NOMO-1 treated with DMSO at 0.1 percent for 48 hours (cell line): ENCODE results near the gene MYO16.

Source experiments
- DNase-seq: peaks from one replicate; lab custom pipeline; 2025; ENCODE audit not compliant: unreplicated experiment; lab: John Stamatoyannopoulos, UW

MYO16 gene

DNA sequence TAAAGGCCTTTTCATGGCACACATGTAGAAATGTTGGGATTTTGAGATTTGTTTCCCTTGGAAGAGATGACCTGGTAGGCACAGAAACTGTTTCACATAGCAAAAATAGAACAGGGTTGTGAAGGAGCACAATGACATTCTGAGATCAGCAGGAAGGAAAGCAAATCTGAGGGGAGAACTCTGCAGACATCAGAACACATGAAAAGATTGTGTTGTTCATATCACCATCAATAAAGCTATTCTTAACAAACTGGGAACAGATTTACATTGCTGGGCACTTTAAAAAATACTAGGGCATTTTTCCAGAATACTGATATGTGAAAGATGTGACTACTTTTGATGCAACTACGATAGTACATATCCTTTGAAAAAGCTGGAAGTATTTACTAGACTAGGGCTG, 481.7 kb downstream of the MYO16 start:
- no peak for DNase-seq

DNA sequence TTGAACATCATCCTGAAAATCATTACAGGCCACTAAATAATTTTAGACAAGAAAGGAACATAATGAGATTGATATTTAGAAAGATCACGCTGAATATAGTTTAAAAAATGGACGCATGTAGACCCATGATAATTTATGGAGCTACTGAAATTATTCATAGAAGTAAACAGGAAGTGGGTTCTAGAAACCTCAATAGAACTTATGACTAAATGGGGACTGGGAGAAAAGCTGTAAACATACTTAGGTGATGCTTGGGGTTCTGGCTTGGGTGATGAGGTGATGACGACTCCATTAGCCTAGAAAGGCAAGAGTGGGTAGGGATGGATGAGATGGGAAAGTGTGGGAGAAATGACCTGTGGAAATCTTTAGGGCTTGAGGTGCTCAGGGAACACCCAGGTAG, 484.0 kb downstream of the MYO16 start:
- DNase-seq: no peak

DNA sequence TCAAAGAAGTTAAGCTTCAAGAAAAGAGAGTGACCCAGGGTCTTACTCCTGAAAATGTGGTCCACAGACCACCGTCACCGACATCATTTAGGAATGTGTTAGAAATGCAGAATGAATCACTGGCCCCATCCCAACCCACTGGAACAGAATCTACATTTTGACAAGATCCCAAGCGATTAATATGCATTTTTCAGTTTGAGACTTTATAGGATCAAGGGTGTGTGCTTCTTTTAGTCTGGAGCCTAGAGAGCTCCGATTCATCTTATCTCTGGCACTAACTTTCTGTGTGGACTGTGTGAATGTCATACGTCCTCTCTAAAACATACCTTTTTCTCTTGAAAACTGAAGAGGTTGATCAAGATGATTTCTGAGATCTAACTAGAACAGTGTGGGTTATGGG, 484.8 kb downstream of the MYO16 start:
- no peak for DNase-seq

DNA sequence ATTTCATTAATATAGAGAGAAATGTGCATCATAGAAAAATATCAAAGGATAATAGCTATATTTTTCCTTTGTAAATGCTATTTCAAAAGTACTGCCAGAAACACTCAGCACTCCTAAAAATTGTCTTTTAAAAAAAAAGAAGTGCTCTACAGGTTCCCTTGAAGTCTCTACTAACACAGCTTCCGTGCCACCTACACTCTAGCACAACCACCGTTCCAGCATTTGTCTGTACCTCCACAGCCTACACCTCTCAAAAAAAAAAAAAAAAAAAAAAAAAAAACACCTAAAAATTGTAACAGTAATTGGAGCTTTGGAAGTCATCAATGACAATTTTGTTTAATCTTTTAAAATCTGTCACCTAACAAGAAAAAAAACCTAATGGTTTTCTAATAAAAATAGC, 485.6 kb downstream of the MYO16 start:
- no peak for DNase-seq

DNA sequence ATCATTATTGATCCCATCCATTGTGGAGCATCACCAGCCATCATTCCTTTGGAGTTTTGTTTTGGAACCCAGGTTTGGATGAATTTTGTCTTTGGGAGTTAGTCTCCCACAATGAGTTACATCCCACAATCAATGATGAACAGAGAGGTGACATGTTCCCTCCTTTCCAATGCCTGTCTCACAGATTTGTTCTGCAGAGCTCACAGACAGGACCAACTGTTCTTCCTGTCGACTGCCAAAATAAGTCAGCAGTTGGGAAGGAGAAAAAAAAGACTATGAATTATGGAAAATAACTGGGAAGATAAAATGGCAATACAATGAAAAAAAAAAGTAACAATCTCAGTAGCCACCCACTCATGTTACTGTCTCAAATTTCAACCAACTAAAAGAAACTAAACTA, 489.1 kb downstream of the MYO16 start:
- DNase-seq: no peak

DNA sequence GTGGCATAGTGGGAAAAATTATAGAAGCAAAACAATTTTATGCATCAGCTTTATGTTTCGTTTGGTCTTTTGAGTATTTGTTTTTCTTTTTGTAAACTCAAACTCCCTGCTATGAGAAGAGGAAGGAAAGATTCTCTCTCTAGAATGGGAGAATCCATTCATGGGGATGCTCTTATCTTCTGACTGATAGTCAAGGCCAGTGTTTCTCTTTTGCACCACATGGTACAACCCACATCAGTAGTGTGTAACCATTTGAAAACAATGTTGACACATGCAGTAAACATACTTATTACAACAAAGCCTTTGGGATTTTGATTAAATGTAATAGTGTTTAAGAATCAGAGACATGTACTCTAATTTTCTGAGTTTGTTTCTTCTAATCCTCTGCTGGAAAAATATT, 490.5 kb downstream of the MYO16 start:
- DNase-seq: no peak

DNA sequence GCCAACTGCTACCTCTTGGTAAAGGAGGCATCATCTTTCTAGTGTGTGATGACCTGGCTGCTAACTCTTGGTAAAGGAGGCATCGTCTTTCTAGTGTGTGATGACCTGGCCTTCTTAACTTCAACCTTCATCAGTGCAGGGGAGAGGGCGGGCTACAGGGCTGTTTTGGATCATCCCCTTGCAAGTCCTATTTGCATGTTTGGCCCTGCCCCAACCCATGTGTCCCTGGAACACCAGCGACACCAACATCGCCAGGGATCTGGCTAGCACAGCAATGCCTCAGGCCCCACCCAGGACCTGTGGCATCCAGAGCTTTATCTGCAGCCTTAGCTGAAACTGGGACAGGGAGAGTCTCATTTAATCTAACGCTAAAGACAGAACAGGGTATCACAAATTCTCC, 492.4 kb downstream of the MYO16 start:
- no peak for DNase-seq

DNA sequence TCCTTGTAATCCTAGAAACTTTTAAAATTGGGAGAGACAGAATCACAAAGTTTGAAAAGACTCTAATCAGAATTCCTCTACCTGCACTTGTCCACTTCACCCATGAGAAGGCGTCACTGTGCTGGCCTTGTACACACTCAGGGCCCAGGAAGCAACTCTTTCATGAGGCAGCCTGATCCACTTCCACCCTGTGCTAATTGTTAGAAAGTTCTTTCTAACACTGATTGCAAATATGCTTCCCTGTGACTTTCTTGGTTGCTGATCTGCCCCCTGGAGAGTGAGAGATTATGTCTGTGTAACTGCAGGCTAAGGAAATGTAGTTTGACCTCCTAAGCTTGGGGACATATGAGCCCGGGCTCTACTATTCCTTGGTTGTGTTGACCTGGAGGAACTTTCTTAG, 494.6 kb downstream of the MYO16 start:
- no peak for DNase-seq

DNA sequence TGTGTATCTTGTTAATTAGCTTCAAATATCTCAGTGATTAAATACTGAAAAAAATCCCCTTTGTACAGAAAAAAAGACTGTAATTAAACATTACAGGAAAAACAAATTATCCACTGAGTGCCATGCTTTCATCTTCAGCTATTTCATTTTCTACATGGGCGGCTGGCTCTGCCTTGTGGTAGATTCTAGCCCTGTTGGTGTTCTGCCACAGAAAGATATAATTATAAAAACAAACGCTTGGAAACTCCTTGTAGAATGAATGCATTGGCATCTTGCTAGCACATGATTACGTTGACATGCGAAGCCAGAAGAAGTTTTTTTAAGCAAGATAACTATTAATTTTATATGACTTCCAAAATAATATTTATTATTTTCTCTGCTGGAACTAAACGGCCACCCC, 496.8 kb downstream of the MYO16 start:
- no peak for DNase-seq

DNA sequence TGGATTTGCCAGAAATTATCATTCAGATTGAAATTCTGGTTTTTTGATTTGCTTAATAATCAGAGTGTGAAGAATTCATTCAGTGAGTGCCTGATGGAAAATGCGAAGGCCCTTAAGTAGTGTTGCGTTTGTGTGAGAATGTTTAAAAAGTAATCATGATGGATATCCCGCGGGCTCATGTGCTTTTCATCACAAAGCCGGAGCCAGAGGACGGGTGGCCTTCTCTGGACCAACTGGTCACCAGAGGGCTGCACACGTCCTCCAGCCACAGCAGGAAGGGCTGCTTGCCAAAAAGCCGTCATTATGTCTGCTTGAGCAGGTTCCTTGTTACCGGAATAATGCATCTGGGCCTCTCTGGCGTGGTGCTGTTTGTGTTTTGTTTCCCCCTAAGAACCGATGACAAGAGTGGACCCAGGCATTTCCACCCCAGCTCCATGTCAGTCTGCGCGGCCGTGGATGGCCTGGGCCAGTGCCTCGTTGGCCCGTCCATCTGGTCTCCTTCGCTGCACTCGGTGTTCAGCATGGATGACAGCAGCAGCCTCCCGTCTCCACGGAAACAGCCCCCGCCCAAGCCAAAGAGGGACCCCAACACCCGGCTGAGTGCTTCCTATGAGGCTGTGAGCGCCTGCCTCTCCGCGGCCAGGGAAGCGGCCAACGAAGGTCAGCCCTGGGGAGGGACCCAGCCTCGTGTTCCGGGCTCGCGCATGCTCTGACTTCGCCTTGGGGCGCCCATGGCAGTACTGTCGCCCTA, 497.7 kb downstream of the MYO16 start:
- DNase-seq: no peak

DNA sequence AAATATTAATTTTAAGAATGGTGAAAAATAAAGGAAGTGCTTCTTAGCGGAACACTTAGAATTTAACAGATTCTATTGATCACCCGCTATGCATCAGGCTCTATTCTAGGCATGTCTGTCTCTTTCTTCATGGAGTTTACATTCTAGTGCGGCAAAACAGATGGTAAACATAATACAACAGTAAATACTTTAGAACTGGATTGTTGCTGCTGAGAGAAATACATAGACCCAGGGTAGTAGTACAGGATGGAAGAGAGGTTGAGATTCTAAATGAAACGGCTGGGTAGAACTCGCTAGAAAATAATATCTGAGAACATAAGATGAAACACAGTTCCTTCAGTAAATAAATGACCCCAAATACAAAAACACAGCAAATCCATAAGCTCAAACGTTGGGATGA, 498.7 kb downstream of the MYO16 start:
- no peak for DNase-seq

DNA sequence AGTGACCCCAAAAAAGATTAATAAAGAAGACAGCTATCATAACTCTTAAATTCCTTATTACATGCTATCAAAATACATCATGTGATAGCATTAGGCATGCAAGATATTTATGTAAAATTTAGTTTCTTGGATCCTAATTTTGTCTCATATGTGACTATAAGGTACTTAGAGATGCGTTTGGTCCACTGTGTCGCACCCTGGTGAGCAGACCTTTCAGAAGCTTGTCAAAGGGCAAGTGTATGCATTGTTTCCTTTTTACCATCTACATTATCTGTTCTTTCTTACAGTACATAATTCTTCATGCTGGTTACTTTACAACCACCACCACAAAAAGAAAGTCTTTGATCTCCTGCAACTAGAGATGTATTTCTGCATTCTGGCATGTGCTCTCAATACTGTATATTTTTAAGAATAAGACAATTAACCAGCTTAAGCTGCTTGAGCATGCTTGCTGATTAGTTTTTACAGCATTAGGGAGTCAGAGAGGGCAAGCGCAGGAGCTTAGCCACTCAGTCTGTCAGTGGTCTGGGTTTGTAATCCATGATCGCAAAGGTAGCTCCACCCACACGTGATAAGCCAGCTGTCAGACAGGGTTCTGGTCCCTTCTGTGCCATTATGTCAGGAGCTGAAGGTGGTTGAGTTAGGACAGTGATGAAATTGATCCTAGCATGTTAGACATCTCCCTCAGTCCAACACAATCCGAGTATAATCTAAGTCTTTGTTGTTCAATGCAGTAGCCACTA, 500.9 kb downstream of the MYO16 start:
- no peak for DNase-seq

DNA sequence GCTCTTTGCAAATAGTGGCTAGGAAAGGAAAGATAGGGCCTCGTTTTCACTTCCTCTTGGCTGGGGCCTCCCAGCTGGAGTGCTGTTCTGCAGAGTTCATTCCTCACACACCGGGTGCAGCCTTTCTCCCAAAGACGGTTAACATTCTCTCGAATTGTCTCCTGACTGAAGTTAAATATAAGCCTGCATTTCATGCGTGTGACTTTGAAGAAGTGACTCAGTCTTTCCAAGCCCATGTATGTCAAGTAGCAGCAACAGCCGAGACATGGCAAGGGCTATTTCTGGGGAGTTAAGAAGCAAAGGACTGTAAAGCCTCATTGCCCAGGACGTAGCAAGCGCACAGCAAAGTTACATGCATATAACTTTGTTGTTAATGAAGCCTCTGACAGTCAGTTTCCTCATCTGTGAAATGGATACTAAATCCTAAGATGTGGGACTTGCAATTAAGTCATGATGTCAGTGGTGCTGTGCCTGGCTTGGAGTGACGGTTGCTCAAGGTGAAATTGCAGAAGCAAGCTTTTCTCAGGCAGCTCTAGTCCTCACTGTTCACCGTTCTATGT, 502.4 kb downstream of the MYO16 start:
- peak; percentile 98 for DNase-seq

DNA sequence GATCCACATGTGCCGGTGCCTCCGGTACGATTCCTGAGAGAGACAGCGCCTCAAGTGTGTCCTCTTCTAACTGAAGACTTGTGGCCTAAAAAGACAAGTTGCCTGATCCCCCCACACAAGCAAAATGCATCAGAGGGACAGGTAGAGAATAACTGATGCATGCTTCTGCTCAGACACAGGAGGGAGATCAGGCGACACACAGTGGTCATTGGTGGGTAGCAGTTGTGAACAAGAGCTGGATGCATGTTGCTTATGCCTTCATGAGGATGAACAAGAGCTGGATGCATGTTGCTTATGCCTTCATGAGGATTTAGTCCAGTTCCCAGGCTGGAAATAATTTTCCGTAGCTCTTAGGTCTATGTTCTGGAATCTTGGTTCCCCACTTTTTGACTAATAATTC, 505.6 kb downstream of the MYO16 start:
- DNase-seq: no peak

DNA sequence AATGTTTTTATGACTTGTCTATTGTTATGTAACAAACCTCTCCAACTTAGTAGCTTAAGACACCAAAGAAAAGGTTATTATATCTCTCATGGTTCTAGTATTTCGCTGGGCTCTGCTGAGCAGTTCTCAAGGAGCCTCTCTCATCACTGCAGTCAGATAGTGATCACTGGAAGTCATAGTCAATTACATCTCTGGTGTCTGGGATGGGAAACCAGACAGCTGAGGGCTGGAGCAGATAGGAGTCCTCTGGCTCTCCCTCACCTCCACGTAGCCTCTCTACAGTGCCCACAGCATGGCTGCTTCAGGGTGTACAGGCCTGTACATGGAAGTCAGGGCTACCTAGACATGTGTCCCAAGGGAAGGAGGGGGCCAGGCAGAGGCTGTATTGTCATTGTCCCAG, 507.5 kb downstream of the MYO16 start:
- no peak for DNase-seq

DNA sequence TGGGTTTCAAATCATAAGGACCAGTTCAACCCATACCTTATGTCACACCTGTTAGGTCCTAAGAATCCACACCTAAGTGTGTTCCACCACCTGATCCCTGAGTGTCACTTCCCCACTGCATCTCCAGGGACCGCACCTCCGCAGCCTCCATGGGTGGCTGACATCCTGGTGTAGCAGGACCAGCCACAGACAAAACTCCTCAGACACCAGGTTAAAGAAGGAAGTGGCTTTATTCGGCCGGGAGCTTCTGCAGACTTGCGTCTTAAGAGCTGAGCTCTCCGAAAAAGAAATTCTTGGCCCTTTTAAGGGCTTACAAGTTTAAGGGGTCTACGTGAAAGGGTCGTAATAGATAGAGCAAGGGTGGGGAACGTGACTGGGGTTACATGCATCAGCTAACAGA, 509.9 kb downstream of the MYO16 start:
- no peak for DNase-seq

DNA sequence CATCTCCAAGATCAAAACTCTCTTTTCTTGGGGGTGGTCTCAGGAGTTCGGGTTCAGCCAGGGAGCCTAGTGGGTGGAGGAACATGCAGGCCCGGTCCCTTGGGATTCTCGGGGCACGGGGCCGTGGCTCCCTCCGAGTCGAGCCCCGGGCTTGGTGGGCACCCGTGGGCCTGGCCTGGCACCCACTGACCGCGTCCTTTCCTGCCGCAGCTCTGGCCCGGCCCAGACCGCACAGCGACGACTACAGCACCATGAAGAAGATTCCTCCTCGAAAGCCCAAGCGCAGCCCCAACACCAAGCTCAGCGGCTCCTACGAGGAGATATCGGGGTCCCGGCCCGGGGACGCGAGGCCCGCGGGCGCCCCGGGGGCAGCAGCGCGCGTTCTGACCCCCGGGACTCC, 510.6 kb downstream of the MYO16 start:
- no peak for DNase-seq

DNA sequence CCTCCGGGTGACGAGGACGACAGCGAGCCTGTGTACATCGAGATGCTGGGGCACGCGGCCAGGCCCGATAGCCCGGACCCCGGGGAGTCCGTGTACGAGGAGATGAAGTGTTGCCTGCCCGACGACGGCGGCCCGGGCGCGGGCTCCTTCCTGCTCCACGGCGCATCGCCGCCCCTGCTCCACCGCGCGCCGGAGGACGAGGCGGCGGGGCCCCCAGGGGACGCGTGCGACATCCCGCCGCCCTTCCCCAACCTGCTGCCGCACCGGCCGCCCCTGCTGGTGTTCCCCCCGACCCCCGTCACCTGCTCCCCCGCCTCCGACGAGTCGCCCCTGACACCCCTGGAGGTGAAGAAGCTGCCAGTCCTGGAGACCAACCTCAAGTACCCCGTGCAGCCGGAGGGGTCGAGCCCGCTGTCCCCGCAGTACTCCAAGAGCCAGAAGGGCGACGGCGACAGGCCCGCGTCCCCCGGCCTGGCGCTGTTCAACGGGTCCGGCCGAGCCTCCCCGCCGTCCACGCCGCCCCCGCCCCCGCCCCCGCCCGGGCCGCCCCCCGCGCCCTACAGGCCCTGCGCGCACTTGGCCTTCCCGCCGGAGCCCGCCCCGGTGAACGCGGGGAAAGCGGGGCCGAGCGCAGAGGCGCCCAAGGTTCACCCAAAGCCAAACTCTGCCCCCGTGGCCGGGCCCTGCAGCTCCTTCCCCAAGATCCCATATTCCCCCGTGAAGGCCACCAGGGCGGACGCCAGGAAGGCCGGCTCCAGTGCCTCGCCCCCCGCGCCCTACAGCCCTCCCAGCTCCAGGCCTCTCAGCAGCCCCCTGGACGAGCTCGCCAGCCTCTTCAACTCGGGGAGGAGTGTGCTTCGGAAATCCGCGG, 511.3 kb downstream of the MYO16 start:
- DNase-seq: no peak

DNA sequence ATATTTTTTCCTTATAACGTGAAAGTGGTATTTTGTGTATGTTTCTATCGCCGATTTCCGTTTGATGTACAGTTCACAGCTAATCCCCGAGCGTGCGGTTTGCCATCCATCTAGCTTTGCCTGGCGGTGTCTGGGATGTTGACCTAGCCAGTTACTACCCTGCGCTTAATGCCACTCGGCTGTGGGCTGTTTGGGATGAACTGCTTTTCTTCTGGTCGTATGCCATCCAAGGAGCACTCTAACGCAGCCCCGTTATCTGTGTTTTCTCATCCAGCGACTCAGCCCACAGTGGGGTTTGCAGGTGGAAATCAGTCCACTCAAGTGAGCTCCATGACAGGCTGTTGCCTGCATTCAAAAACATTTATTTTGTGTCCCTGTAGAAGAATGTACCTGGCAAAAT, 512.3 kb downstream of the MYO16 start:
- no peak for DNase-seq

DNA sequence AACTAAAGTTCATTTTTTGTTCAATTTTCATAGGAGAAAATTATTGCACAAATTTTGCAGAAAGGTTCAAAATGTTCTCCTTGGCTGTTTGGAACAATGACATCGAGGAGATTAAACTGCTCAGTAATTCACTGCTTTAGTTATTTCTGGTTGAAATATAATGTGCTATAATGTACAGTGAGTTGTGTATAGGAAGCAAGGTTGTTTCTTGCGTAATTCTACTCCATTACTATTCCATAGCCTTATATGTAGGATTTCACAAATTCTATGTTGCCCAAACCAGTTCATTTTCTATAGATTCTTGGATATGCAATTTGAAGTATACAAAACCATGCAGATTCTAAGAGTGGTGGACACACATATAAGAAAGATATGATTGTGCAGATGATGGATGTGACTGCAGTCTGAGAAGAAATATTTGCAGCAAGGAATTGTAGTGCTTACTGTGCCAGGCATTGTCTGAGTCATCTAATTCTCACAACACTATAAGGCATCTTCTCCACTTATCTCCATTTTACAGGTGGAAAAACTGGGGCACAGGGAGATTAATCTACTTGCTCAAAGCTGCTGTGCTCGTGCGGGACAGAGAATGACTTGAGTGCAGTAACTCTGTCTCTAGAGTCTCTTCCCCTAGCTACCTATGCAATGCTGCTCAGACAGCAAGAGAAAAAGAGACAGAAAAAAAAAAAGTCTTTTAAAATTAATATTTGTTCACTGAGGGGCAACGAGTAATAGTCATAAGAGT, 515.5 kb downstream of the MYO16 start:
- DNase-seq: no peak

DNA sequence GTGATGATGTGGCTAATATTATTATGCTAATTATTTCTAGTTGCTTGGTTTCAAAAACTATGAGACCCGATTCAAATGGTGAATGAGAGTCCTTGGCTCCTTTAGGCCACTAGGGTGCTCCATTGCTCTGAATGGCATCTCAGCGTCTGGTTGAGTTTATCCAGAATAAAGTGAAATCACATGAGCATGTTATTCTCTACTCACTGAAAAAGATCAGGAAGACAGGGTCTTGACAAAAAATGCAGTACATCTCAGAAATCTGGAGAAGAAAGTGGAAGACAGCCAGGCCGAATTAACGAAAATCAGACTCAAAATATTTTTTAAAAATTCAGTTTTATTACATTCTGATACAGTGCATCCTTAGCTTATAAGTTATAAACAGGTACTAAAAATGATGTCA, 516.2 kb downstream of the MYO16 start:
- DNase-seq: peak; percentile 76
